Stomach (tissue), 4 donors: Measurements from ENCODE around the gene DPM3.

ENCODE experiments used
- EP300 ChIP-seq: sonication (generic); formaldehyde crosslinking; IDR thresholded peaks from one replicate; pipeline ENCODE4 v1.6.1; 2017; ENCODE audit warnings: antibody characterized with exemption
- POLR2A ChIP-seq, 4 donors: fragments of 450-650 bp; IDR thresholded peaks; one replicate each; pipeline ENCODE4 v1.6.1; 2016; ENCODE audit warnings: antibody characterized with exemption in 4 of 4, control low read depth in 2 of 4, mild to moderate bottlenecking in 1 of 4, moderate library complexity in 1 of 4
- TF ChIP-seq, protein P1 (sequence below), 7 experiments: fragments of 450-650 bp in 4 of 7; fragments of 200-600 bp in 3 of 7; sonication (generic) in 3 of 7; IDR thresholded peaks; one replicate each; pipeline ENCODE4 v1.5.1; 2016 to 2019; ENCODE audit warnings: antibody characterized with exemption in 7 of 7, control low read depth in 2 of 7, mild to moderate bottlenecking in 1 of 7

DNA sequence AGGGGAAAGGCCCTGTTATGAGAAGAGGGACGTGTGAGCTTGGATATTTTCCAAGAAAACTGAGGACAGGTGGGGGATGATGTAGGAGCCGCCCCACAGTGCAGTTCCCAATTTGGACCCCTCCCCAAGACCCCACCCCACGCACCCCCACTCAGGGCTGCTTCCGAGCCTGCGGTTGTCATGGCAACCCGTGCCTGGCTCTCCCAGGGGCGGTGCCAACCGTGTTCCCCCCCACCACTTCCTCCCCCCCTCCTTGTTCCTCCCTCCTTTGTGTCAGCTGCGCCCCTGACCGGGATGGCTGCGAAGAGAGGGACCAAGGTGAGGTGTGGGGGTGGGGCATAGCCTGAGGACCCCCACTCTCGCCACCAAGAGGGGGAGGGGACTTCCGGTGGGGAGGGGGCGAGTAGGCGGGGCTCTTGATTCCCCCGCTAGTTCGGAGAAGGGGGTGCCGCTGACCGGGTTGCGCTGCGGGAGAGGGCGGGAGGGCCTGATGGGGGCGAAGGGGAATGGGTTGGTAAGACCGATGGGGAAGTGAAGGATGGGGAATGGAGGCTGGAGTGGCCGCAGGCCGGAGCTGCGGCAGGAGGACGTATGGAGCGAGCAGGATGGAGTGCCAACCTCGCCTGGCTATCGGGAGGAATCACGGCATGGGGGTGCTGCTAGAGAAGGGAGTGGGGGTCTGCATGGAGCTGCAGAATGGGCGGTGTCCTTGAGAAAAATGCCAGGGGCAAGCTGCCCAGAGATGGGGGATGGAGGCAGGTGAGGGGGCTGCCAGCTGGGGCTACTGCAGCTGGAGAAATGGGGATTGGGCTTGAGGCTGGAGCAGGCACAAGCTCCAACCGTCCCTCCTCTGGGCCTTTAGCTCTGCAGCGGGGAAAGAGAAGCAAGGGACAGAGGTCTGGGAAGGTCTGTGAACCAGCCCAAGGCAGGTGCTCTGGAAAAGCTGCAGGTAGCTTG is 34.3 kb upstream of the DPM3 start:
- TF ChIP-seq, protein P1, sequence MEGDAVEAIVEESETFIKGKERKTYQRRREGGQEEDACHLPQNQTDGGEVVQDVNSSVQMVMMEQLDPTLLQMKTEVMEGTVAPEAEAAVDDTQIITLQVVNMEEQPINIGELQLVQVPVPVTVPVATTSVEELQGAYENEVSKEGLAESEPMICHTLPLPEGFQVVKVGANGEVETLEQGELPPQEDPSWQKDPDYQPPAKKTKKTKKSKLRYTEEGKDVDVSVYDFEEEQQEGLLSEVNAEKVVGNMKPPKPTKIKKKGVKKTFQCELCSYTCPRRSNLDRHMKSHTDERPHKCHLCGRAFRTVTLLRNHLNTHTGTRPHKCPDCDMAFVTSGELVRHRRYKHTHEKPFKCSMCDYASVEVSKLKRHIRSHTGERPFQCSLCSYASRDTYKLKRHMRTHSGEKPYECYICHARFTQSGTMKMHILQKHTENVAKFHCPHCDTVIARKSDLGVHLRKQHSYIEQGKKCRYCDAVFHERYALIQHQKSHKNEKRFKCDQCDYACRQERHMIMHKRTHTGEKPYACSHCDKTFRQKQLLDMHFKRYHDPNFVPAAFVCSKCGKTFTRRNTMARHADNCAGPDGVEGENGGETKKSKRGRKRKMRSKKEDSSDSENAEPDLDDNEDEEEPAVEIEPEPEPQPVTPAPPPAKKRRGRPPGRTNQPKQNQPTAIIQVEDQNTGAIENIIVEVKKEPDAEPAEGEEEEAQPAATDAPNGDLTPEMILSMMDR (IDR thresholded peaks at IDR 0.05), result no peak
- no peak for TF ChIP-seq EP300
- TF ChIP-seq POLR2A (IDR thresholded peaks at IDR 0.05), result no peak
